HL-60 (cell line): Measurements from ENCODE around the gene MYPN.

ENCODE experiments used
- DNase-seq, 2 experiments: peaks; one replicate each; pipeline ENCODE4 v3.0.0-alpha.2; 2010 to 2020; ENCODE audit warnings: low read depth in 1 of 2, low spot score in 1 of 2
- H3K27ac ChIP-seq: fragments of 250-450 bp; sonication (Bioruptor Pico); replicated peaks from 2 replicates; pipeline ENCODE4 v1.5.1; 2020; ENCODE audit warnings: mild to moderate bottlenecking, moderate library complexity
- H3K27me3 ChIP-seq: fragments of 250-450 bp; sonication (Bioruptor Pico); 2 replicates; pipeline ENCODE4 v1.5.1; 2021; ENCODE audit warnings: mild to moderate bottlenecking, moderate library complexity; ENCODE audit not compliant: insufficient read depth, poor library complexity, severe bottlenecking
- H3K4me3 ChIP-seq: replicated peaks from 2 replicates; pipeline ENCODE4 v1.5.1; 2011; ENCODE audit warnings: mild to moderate bottlenecking, control low read depth, low read length; ENCODE audit not compliant: insufficient read depth
- GABPA ChIP-seq: IDR thresholded peaks from 2 replicates; pipeline ENCODE4 v1.6.1; 2012; ENCODE audit warnings: low read depth
- POLR2AphosphoS5 ChIP-seq: IDR thresholded peaks from 2 replicates; pipeline ENCODE4 v1.6.1; 2012; ENCODE audit warnings: low read depth
- SPI1 ChIP-seq: IDR thresholded peaks from 2 replicates; pipeline ENCODE4 v1.6.1; 2012; ENCODE audit warnings: low read depth, mild to moderate bottlenecking, borderline replicate concordance
- TF ChIP-seq, protein P1 (sequence below): IDR thresholded peaks from 2 replicates; pipeline ENCODE4 v1.6.1; 2012; ENCODE audit warnings: low read depth; ENCODE audit not compliant: insufficient replicate concordance
- TF ChIP-seq, protein P2 (sequence below): IDR thresholded peaks from one replicate; pipeline ENCODE4 v1.5.1; 2011; ENCODE audit warnings: low read length, control low read depth, inconsistent platforms; ENCODE audit not compliant: insufficient read depth

The MYPN gene

DNA sequence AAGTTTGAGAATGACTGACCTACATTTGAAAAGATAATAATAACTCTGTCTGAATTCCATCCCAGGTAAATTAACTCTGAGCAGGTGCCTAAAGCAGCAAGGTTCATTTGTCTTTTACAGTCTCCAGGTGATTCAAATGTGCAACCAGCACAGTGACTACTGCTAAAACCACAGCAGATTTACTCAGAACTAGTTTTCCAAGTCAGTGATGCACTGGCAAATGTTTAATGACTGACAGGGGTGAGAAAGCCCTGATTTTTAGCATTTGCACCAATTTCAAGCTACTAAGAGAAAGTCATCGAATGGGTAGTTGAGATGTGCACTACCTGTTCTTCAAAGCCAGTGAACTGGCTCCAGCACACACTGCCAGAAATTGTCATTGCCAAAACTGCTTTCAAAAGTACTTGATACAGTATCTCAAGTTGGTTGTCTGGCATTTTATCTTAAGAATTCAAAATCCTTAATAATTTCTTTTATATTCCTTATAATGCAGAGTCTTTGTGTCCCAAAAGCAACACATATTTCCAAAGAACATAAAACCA lies 62.3 kb downstream of the MYPN start:
- Histone ChIP-seq H3K27me3 (no peaks in the 10 kb centered on the region), H3K4me3 (no peak overlapping the region), H3K27ac (no peak overlapping the region)
- no peak for DNase-seq
- TF ChIP-seq, protein P1, sequence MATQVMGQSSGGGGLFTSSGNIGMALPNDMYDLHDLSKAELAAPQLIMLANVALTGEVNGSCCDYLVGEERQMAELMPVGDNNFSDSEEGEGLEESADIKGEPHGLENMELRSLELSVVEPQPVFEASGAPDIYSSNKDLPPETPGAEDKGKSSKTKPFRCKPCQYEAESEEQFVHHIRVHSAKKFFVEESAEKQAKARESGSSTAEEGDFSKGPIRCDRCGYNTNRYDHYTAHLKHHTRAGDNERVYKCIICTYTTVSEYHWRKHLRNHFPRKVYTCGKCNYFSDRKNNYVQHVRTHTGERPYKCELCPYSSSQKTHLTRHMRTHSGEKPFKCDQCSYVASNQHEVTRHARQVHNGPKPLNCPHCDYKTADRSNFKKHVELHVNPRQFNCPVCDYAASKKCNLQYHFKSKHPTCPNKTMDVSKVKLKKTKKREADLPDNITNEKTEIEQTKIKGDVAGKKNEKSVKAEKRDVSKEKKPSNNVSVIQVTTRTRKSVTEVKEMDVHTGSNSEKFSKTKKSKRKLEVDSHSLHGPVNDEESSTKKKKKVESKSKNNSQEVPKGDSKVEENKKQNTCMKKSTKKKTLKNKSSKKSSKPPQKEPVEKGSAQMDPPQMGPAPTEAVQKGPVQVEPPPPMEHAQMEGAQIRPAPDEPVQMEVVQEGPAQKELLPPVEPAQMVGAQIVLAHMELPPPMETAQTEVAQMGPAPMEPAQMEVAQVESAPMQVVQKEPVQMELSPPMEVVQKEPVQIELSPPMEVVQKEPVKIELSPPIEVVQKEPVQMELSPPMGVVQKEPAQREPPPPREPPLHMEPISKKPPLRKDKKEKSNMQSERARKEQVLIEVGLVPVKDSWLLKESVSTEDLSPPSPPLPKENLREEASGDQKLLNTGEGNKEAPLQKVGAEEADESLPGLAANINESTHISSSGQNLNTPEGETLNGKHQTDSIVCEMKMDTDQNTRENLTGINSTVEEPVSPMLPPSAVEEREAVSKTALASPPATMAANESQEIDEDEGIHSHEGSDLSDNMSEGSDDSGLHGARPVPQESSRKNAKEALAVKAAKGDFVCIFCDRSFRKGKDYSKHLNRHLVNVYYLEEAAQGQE, result no peak
- TF ChIP-seq GABPA (no peak), SPI1 (no peak), POLR2AphosphoS5 (no peak)
- TF ChIP-seq, protein P2, sequence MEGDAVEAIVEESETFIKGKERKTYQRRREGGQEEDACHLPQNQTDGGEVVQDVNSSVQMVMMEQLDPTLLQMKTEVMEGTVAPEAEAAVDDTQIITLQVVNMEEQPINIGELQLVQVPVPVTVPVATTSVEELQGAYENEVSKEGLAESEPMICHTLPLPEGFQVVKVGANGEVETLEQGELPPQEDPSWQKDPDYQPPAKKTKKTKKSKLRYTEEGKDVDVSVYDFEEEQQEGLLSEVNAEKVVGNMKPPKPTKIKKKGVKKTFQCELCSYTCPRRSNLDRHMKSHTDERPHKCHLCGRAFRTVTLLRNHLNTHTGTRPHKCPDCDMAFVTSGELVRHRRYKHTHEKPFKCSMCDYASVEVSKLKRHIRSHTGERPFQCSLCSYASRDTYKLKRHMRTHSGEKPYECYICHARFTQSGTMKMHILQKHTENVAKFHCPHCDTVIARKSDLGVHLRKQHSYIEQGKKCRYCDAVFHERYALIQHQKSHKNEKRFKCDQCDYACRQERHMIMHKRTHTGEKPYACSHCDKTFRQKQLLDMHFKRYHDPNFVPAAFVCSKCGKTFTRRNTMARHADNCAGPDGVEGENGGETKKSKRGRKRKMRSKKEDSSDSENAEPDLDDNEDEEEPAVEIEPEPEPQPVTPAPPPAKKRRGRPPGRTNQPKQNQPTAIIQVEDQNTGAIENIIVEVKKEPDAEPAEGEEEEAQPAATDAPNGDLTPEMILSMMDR, result no peak

- TF ChIP-seq POLR2AphosphoS5 (no peak), SPI1 (no peak), GABPA (no peak)
- TF ChIP-seq, protein P2, result no peak
- TF ChIP-seq, protein P1, result no peak
- H3K27ac ChIP-seq, result no peak overlapping the region
- H3K4me3 ChIP-seq, result no peak overlapping the region
- no peaks in the 10 kb centered on the region for H3K27me3 ChIP-seq
- DNase-seq, result no peak
These were observed 63.0 kb downstream of the MYPN start for GRCh38 chr10:68172324-68172723.

DNA sequence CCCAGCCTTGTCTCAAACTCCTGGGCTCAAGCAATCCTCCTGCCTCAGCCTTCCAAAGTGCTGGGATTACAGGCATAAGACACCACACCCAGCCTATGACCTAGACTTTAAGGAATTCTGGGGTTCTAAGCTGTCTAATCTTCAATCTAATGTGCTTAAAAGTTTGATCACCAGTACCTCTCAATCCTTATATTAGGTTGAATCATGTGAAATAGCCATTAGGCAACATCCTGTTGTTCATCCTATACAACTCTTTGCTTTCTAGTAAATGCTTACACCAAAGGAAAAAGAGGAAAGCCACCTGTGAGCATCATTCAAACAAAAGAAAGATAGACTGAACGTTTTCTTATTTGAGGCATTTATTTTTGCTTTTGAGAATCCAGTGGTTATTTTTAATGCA lies 66.7 kb downstream of the MYPN start:
- no peaks in the 10 kb centered on the region for H3K27me3 ChIP-seq
- no peak for TF ChIP-seq POLR2AphosphoS5
- TF ChIP-seq, protein P1, result no peak
- H3K4me3 ChIP-seq, result no peak overlapping the region
- no peak overlapping the region for H3K27ac ChIP-seq
- no peak for DNase-seq

DNA sequence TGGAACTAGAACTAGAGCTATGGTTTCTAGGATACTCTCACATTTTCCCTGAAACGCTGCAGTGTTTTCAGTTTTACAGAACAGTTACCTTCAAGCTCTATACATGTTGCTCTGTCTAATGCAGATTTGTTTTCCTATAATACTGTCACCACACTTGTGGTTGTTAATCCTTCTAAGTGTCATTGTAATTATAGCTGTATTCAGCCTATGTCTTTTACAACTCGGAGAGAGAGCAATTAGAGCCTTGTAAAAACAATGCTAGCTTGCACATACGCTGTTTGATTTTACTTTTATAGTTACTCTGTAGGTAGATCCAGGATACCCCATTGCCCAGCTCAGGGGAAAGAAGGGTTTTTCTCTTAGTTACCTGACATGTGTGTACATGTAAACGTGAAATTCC lies 67.5 kb downstream of the MYPN start:
- TF ChIP-seq, protein P1, result no peak
- TF ChIP-seq GABPA (no peak), POLR2AphosphoS5 (no peak), SPI1 (no peak)
- TF ChIP-seq, protein P2, result no peak
- Histone ChIP-seq H3K4me3 (no peak overlapping the region), H3K27me3 (no peaks in the 10 kb centered on the region), H3K27ac (no peak overlapping the region)
- DNase-seq, result no peak
